Breast epithelium (tissue), 4 donors: Measurements from ENCODE around the gene PRXL2A. TPM values are rescaled to one million over a fixed set of nuclear protein-coding genes. Genes with fewer than 3 reads are reported as not detected.
A peak's percentile ranks its signal among the peaks of the same experiment; 100 is the strongest.

ENCODE experiments used
- DNase-seq, 2 donors: peaks; one replicate each; pipeline ENCODE4 v3.0.0-alpha.2; 2019; ENCODE audit warnings: low spot score in 2 of 2
- H3K27ac ChIP-seq, 2 donors: fragments of 200-600 bp; sonication (generic) in 1 of 2; one replicate each; pipeline ENCODE4 v1.5.1; 2016 to 2019; ENCODE audit warnings: mild to moderate bottlenecking in 1 of 2
- H3K27me3 ChIP-seq, 2 donors: fragments of 200-600 bp; sonication (generic) in 1 of 2; one replicate each; pipeline versions ENCODE4 v1.5.1 to v1.6.0; 2017 to 2019; ENCODE audit warnings: control low read depth in 1 of 2, mild to moderate bottlenecking in 1 of 2
- H3K36me3 ChIP-seq: fragments of 200-600 bp; one replicate; pipeline ENCODE4 v1.5.1; 2019
- H3K4me1 ChIP-seq, 2 donors: fragments of 200-600 bp; sonication (generic); one replicate each; pipeline ENCODE4 v1.5.1; 2016 to 2019; ENCODE audit warnings: control low read depth in 1 of 2
- H3K4me3 ChIP-seq, 3 donors: fragments of 200-600 bp; sonication (generic); 1 replicate in 2 of 3; 2 replicates in 1 of 3; pipeline ENCODE4 v1.5.1; 2016 to 2019; ENCODE audit warnings: mild to moderate bottlenecking in 3 of 3, moderate library complexity in 2 of 3
- H3K9me3 ChIP-seq, 2 donors: fragments of 200-600 bp; sonication (generic) in 1 of 2; one replicate each; pipeline ENCODE4 v1.5.1; 2016 to 2019; ENCODE audit warnings: control low read depth in 1 of 2
- POLR2A ChIP-seq: fragments of 450-650 bp; IDR thresholded peaks from one replicate; pipeline ENCODE4 v1.6.1; 2016; ENCODE audit warnings: antibody characterized with exemption, mild to moderate bottlenecking, moderate library complexity
- POLR2AphosphoS5 ChIP-seq, 3 donors: sonication (generic); formaldehyde crosslinking; IDR thresholded peaks; one replicate each; pipeline ENCODE4 v1.6.1; 2017; ENCODE audit warnings: antibody characterized with exemption in 3 of 3
- intact Hi-C: fragments of 100-400 bp; cut with DNase I; formaldehyde crosslinking; loops from one replicate; pipeline ENCODE4 v1.15.1; 2023; ENCODE audit warnings: low total_unique reads
- total RNA-seq, 3 donors: library from RNA; depleted of rRNA; stranded (reverse); fragments of >200 nt; gene quantifications; one replicate each; pipeline ENCODE4 v1.1.0, GENCODE V29; 2016
- TF ChIP-seq, protein P1 (sequence below), 3 donors: fragments of 450-650 bp; IDR thresholded peaks; one replicate each; pipeline ENCODE4 v1.5.1; 2016 to 2017; ENCODE audit warnings: antibody characterized with exemption in 3 of 3, mild to moderate bottlenecking in 3 of 3, moderate library complexity in 3 of 3

Gene PRXL2A
- total RNA-seq, 3 donors from 2014 or later, result 82.3 to 547 (median 88.4) TPM

DNA sequence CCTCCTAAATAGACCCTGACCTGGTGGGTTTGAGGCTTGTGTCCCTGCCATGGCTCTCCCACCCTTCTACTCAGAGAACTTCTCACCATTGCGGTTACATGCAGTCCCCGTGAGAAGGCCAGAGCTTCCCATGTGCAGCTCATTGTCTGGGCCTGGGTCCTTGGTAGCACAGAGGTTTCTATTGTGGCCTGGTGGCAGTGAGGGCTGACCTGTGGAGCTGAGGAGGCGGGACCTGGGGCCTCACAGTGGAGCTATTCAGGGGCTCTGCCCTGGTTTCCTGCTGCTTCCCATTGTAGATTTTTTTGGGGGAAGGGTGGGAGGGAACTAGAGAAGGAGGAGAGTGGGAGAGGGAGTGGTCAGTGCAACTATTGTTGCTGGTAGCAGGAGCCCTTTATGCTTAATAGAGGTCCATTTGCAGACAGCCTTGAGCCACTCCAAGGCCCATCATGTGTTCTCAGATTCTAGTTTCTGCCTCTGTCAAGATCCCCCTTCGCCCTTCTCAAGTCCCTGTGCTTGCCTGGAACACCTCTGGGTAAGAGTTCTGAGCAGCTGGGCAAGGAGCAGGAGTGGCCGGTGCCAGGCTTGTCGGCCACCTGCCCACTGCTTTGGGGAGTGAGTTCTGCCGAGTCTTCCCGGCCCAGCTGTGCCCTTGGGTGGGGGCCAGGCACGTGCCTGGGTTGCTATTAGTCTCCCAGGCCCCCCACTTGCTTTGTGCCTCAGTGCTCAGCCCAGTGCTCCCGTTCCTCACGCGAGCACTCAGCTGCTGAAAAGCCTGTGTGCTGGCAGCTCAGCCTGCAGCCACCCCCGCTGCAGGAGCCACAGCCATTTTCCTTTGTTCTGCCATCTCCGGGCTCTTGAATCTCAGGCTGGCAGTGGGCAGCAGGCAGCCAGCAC is 56.5 kb downstream of the PRXL2A start:
- Histone ChIP-seq H3K27ac (peak overlapping the region; percentile 92 to 94), H3K4me1 (peaks cover 46 to 90% of the 10 kb centered on the region in 2 donors), H3K27me3 (no peaks in the 10 kb centered on the region), H3K4me3 (peak overlapping the region; percentile 6 to 57 (median 20)), H3K36me3 (no peaks in the 10 kb centered on the region), H3K9me3 (no peaks in the 10 kb centered on the region)
- intact Hi-C loops, result loop anchor here (5.0 kb wide), 1 partner anchor 37 kb away; no protein-coding TSS in a partner anchor
- TF ChIP-seq POLR2A (no peak), POLR2AphosphoS5 (IDR thresholded peaks at IDR 0.05) (no peak)
- TF ChIP-seq, protein P1, sequence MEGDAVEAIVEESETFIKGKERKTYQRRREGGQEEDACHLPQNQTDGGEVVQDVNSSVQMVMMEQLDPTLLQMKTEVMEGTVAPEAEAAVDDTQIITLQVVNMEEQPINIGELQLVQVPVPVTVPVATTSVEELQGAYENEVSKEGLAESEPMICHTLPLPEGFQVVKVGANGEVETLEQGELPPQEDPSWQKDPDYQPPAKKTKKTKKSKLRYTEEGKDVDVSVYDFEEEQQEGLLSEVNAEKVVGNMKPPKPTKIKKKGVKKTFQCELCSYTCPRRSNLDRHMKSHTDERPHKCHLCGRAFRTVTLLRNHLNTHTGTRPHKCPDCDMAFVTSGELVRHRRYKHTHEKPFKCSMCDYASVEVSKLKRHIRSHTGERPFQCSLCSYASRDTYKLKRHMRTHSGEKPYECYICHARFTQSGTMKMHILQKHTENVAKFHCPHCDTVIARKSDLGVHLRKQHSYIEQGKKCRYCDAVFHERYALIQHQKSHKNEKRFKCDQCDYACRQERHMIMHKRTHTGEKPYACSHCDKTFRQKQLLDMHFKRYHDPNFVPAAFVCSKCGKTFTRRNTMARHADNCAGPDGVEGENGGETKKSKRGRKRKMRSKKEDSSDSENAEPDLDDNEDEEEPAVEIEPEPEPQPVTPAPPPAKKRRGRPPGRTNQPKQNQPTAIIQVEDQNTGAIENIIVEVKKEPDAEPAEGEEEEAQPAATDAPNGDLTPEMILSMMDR (IDR thresholded peaks at IDR 0.05), result no peak
- DNase-seq, result no peak

DNA sequence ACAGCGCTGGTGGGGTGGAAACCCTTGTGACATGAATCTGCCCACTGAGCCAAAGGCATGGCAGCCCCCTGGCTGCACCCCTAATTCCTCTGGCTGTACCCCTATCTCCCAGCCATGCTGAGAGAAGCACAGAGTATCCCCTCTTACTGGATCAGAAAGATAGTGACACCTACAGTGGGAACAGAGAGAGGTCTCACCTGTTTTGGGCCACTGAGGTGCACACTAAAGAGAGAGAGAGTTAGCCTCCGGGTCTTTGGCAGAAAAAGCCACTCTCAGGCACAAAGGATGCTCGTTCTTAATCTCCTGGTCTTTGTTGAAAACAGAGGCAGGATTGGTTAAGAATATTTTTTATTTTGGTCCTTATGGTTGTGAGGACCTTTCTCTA is 57.1 kb downstream of the PRXL2A start:
- H3K27ac ChIP-seq, result peak overlapping the region; percentile 92 to 94
- no peaks in the 10 kb centered on the region for H3K36me3 ChIP-seq
- intact Hi-C loops, result no loop called here
- H3K27me3 ChIP-seq, result no peaks in the 10 kb centered on the region
- DNase-seq, result no peak
- H3K4me3 ChIP-seq, result peak overlapping the region; percentile 6 to 57 (median 20)
- no peaks in the 10 kb centered on the region for H3K9me3 ChIP-seq
- TF ChIP-seq, protein P1 (IDR thresholded peaks at IDR 0.05), result no peak
- TF ChIP-seq POLR2AphosphoS5 (IDR thresholded peaks at IDR 0.05) (no peak), POLR2A (no peak)
- peaks cover 40 to 92% of the 10 kb centered on the region in 2 donors for H3K4me1 ChIP-seq

DNA sequence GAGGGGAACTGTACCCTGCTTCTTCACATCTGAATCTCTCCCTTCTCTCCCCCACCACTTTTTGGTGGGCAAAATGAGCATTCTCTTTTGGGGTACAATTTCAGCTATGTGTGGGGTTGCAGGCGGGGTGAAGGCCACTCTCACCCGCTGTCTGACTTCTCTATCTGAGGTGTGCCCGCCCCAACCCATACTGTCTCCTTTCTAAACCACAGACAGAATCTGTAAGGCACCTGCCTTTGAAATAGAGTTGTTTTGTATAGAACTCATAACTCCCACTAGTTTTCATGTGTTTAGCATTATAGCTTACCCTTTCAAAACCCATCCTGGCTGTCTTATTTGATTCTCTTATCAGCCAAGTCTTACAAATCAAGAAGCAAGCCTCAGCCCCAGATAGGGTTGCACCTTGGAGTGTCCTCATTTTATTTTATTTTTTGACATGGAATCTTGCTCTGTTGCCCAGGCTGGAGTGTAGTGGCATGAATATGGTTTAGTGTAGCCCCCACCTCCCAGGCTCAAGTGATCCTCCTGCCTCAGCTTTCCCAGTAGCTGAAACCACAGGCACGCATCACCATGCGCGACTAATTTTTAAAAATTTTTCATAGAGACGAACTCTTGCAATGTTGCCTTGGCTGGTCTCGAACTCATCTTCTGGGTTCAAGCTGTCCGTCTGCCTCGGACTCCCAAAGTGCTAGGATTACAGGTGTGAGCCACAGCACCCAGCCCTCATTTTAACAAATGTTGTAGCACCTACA is 57.7 kb downstream of the PRXL2A start:
- Histone ChIP-seq H3K9me3 (no peaks in the 10 kb centered on the region), H3K27me3 (no peaks in the 10 kb centered on the region), H3K4me1 (peaks cover 39 to 86% of the 10 kb centered on the region in 2 donors), H3K4me3 (peak overlapping the region in 2 of 3 donors; percentile 20 to 57), H3K36me3 (no peaks in the 10 kb centered on the region), H3K27ac (peak overlapping the region; percentile 92 to 94)
- intact Hi-C loops, result no loop called here
- no peak for TF ChIP-seq POLR2AphosphoS5 (IDR thresholded peaks at IDR 0.05)
- TF ChIP-seq POLR2A, result no peak
- TF ChIP-seq, protein P1 (IDR thresholded peaks at IDR 0.05), result no peak
- DNase-seq, result no peak

DNA sequence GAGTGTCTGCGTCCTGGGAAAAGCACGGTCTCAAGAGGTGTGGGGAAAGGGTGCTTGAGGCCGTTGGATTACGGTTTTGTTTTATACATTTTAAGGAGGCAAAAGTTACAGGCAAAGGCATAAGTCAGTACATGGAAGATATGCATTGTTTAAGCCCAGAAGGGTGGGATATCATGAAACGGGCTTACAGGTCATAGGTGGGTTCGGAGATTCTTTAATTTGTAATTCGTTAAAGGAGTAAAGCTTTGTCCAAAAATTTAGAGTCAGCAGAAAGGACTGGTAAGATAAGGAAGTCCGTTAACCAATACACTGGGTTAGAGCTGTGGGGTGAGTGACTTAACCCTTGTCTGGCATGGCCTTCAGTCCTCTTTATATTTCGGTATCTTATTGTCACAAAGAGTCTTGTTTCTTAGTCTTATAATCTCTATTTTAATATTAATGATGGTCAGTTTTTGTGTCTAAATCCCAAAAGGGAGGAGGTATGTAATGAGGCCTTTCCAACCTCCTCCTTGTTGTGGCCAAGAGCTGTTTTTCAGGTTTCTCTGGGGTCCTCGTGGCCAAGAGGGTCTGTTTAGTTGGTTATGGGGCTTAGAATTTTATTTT is 58.5 kb downstream of the PRXL2A start:
- no peak for DNase-seq
- Histone ChIP-seq H3K27ac (peak overlapping the region; percentile 92 to 94), H3K36me3 (no peaks in the 10 kb centered on the region), H3K9me3 (no peaks in the 10 kb centered on the region), H3K4me1 (peaks cover 33 to 78% of the 10 kb centered on the region in 2 donors), H3K27me3 (no peaks in the 10 kb centered on the region), H3K4me3 (no peak overlapping the region)
- TF ChIP-seq, protein P1 (IDR thresholded peaks at IDR 0.05), result no peak
- TF ChIP-seq POLR2A, result no peak
- intact Hi-C loops, result no loop called here
